DND-41 (cell line): ENCODE measurements around the gene ANKDD1A.

Experiments used
- EZH2 ChIP-seq: IDR thresholded peaks from 3 replicates; pipeline ENCODE4 v1.6.1; 2012; ENCODE audit warnings: borderline replicate concordance, low read depth, mild to moderate bottlenecking, moderate library complexity, low read length, inconsistent platforms; ENCODE audit not compliant: severe bottlenecking
- TF ChIP-seq, protein P1 (sequence below): IDR thresholded peaks from 2 replicates; pipeline ENCODE4 v1.5.1; 2012; ENCODE audit warnings: borderline replicate concordance, low read length, moderate library complexity, mild to moderate bottlenecking; ENCODE audit not compliant: poor library complexity, severe bottlenecking; ENCODE audit errors: extremely low read depth

DNA sequence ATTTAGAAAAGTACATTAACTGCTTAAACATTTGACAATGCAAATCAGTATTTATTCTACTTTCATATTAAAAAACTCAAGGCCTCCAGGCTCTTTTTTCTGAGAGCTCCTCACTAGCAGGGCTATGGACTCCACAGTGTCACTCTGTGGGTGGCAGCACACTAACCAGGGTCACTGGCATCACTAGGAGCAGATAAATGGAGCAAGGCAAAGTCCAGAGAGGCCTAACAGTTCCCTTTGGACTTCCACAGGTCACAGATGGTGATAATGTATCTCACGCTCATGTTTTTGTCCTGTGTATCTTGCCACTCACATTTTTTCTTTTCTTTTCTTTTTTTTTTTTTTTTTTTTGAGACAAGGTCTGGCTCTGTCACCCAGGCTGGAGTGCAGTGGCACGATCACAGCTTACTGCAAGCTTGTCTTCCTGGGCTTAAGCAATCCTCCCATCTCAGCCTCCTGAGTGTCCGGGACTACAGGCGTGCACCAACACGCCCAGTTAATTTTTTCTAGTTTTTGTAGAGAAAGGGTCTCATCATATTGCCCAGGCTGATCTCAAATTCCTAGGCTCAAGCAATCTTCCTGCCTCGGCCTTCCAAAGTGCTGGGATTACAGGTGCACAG is 70.2 kb downstream of the ANKDD1A start:
- TF ChIP-seq, protein P1, sequence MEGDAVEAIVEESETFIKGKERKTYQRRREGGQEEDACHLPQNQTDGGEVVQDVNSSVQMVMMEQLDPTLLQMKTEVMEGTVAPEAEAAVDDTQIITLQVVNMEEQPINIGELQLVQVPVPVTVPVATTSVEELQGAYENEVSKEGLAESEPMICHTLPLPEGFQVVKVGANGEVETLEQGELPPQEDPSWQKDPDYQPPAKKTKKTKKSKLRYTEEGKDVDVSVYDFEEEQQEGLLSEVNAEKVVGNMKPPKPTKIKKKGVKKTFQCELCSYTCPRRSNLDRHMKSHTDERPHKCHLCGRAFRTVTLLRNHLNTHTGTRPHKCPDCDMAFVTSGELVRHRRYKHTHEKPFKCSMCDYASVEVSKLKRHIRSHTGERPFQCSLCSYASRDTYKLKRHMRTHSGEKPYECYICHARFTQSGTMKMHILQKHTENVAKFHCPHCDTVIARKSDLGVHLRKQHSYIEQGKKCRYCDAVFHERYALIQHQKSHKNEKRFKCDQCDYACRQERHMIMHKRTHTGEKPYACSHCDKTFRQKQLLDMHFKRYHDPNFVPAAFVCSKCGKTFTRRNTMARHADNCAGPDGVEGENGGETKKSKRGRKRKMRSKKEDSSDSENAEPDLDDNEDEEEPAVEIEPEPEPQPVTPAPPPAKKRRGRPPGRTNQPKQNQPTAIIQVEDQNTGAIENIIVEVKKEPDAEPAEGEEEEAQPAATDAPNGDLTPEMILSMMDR: no peak
- TF ChIP-seq EZH2: no peak
